GM23338 (cell line): Measurements from ENCODE around the gene AOPEP.

Experiments used
- CREB1 ChIP-seq: fragments of 250-450 bp; sonication (Bioruptor Pico); IDR thresholded peaks from 2 replicates; pipeline ENCODE4 v1.5.0; 2020; ENCODE audit warnings: low read depth, mild to moderate bottlenecking, moderate library complexity
- EZH2 ChIP-seq: fragments of 200-600 bp; sonication (generic); IDR thresholded peaks from one replicate; pipeline ENCODE4 v1.8.0; 2017; ENCODE audit warnings: antibody characterized with exemption, mild to moderate bottlenecking, low read depth; ENCODE audit not compliant: unreplicated experiment
- EZH2phosphoT487 ChIP-seq: fragments of 200-600 bp; sonication (generic); IDR thresholded peaks from one replicate; pipeline ENCODE4 v1.8.1; 2018; ENCODE audit warnings: antibody characterized with exemption; ENCODE audit not compliant: unreplicated experiment
- JUNB ChIP-seq: IDR thresholded peaks from one replicate; pipeline ENCODE4 v1.6.1; 2016; ENCODE audit warnings: antibody characterized with exemption; ENCODE audit not compliant: unreplicated experiment
- NANOG ChIP-seq: IDR thresholded peaks from 2 replicates; pipeline ENCODE4 v1.6.1; 2016; ENCODE audit warnings: antibody characterized with exemption, borderline replicate concordance
- POLR2AphosphoS5 ChIP-seq: IDR thresholded peaks from 2 replicates; pipeline ENCODE4 v1.6.1; 2016; ENCODE audit warnings: antibody characterized with exemption, low read depth
- STAT1 ChIP-seq: IDR thresholded peaks from one replicate; pipeline ENCODE4 v1.6.1; 2016; ENCODE audit warnings: antibody characterized with exemption; ENCODE audit not compliant: unreplicated experiment
- ZNF114 ChIP-seq: fragments of 250-450 bp; sonication (Bioruptor Pico); IDR thresholded peaks from 2 replicates; pipeline ENCODE4 v1.5.0; 2020; ENCODE audit warnings: mild to moderate bottlenecking, moderate library complexity
- ZNF331 ChIP-seq: fragments of 250-450 bp; sonication (Bioruptor Pico); IDR thresholded peaks from 2 replicates; pipeline ENCODE4 v1.5.0; 2020; ENCODE audit warnings: low read depth, mild to moderate bottlenecking, moderate library complexity
- TF ChIP-seq, protein P1 (sequence below), 2 experiments: fragments of 200-600 bp in 1 of 2; sonication (generic) in 1 of 2; conservative IDR thresholded peaks; 2 replicates each; pipeline versions ENCODE4 v1.5.1 to v1.6.1; 2016 to 2017; ENCODE audit warnings: antibody characterized with exemption in 2 of 2, low read depth in 2 of 2, mild to moderate bottlenecking in 2 of 2, moderate library complexity in 1 of 2
- TF ChIP-seq, protein P2 (sequence below): IDR thresholded peaks from 2 replicates; pipeline ENCODE4 v1.6.1; 2016; ENCODE audit warnings: antibody characterized with exemption
- TF ChIP-seq, protein P3 (sequence below): IDR thresholded peaks from one replicate; pipeline ENCODE4 v1.6.1; 2018; ENCODE audit warnings: antibody characterized with exemption; ENCODE audit not compliant: unreplicated experiment
- TF ChIP-seq, protein P4 (sequence below): fragments of 250-450 bp; sonication (Bioruptor Pico); IDR thresholded peaks from 2 replicates; pipeline ENCODE4 v1.5.0; 2020; ENCODE audit warnings: mild to moderate bottlenecking, moderate library complexity

DNA sequence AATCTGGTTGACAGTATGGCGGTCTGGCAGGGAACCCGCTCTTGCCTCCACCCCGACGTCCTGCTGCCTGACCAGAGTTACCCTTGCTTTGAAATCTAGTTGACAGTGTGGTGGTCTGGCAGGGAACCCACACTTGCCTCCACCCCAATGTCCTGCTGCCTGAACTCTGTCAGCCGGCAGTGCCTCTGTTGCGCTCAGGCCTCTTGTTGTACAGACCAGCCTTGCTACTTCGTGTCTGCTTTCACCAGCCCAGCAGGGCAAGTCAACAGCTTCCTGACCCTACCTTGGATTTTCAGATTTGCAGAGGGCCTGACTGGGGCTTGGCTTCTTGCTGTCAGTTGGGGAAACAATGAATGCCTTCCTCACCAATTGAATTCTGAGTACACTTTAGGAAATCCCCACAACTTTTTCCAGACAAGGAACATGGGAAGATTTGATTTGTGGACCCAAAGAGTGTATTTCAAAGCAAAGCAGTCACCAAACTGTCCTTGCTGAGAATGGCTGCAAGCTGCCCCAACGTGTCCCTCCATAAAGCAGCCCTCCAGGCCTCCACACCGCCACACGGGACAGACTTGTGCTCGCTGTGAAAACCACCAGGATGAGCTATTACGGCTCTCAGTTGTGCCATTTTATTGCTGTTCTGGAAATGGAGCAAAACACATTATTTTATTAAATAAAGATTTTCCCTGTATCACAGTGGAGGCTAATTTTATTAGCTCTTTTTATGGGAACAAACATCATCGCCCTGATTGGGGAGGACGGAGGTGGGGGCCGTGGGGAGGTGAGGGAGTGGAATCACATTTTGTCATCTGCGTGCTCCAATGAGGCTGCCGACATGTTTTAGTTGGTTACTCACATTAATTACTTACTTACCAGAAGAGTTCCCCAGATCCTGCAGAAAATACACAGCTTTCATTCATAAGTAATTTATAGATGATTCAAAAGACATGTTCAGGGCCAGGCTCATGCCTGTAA, 189.3 kb downstream of the AOPEP start:
- TF ChIP-seq, protein P1, sequence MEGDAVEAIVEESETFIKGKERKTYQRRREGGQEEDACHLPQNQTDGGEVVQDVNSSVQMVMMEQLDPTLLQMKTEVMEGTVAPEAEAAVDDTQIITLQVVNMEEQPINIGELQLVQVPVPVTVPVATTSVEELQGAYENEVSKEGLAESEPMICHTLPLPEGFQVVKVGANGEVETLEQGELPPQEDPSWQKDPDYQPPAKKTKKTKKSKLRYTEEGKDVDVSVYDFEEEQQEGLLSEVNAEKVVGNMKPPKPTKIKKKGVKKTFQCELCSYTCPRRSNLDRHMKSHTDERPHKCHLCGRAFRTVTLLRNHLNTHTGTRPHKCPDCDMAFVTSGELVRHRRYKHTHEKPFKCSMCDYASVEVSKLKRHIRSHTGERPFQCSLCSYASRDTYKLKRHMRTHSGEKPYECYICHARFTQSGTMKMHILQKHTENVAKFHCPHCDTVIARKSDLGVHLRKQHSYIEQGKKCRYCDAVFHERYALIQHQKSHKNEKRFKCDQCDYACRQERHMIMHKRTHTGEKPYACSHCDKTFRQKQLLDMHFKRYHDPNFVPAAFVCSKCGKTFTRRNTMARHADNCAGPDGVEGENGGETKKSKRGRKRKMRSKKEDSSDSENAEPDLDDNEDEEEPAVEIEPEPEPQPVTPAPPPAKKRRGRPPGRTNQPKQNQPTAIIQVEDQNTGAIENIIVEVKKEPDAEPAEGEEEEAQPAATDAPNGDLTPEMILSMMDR (conservative IDR thresholded peaks at IDR 0.05; ENCODE audit: low read depth in 2 of 2): no peak
- no peak for TF ChIP-seq CREB1
- no peak for TF ChIP-seq EZH2
- no peak for TF ChIP-seq POLR2AphosphoS5
- TF ChIP-seq EZH2phosphoT487: no peak
- TF ChIP-seq, protein P2, sequence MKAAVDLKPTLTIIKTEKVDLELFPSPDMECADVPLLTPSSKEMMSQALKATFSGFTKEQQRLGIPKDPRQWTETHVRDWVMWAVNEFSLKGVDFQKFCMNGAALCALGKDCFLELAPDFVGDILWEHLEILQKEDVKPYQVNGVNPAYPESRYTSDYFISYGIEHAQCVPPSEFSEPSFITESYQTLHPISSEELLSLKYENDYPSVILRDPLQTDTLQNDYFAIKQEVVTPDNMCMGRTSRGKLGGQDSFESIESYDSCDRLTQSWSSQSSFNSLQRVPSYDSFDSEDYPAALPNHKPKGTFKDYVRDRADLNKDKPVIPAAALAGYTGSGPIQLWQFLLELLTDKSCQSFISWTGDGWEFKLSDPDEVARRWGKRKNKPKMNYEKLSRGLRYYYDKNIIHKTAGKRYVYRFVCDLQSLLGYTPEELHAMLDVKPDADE: no peak
- TF ChIP-seq, protein P3, sequence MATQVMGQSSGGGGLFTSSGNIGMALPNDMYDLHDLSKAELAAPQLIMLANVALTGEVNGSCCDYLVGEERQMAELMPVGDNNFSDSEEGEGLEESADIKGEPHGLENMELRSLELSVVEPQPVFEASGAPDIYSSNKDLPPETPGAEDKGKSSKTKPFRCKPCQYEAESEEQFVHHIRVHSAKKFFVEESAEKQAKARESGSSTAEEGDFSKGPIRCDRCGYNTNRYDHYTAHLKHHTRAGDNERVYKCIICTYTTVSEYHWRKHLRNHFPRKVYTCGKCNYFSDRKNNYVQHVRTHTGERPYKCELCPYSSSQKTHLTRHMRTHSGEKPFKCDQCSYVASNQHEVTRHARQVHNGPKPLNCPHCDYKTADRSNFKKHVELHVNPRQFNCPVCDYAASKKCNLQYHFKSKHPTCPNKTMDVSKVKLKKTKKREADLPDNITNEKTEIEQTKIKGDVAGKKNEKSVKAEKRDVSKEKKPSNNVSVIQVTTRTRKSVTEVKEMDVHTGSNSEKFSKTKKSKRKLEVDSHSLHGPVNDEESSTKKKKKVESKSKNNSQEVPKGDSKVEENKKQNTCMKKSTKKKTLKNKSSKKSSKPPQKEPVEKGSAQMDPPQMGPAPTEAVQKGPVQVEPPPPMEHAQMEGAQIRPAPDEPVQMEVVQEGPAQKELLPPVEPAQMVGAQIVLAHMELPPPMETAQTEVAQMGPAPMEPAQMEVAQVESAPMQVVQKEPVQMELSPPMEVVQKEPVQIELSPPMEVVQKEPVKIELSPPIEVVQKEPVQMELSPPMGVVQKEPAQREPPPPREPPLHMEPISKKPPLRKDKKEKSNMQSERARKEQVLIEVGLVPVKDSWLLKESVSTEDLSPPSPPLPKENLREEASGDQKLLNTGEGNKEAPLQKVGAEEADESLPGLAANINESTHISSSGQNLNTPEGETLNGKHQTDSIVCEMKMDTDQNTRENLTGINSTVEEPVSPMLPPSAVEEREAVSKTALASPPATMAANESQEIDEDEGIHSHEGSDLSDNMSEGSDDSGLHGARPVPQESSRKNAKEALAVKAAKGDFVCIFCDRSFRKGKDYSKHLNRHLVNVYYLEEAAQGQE: no peak
- no peak for TF ChIP-seq ZNF331
- TF ChIP-seq JUNB: no peak
- TF ChIP-seq NANOG: no peak
- TF ChIP-seq, protein P4, sequence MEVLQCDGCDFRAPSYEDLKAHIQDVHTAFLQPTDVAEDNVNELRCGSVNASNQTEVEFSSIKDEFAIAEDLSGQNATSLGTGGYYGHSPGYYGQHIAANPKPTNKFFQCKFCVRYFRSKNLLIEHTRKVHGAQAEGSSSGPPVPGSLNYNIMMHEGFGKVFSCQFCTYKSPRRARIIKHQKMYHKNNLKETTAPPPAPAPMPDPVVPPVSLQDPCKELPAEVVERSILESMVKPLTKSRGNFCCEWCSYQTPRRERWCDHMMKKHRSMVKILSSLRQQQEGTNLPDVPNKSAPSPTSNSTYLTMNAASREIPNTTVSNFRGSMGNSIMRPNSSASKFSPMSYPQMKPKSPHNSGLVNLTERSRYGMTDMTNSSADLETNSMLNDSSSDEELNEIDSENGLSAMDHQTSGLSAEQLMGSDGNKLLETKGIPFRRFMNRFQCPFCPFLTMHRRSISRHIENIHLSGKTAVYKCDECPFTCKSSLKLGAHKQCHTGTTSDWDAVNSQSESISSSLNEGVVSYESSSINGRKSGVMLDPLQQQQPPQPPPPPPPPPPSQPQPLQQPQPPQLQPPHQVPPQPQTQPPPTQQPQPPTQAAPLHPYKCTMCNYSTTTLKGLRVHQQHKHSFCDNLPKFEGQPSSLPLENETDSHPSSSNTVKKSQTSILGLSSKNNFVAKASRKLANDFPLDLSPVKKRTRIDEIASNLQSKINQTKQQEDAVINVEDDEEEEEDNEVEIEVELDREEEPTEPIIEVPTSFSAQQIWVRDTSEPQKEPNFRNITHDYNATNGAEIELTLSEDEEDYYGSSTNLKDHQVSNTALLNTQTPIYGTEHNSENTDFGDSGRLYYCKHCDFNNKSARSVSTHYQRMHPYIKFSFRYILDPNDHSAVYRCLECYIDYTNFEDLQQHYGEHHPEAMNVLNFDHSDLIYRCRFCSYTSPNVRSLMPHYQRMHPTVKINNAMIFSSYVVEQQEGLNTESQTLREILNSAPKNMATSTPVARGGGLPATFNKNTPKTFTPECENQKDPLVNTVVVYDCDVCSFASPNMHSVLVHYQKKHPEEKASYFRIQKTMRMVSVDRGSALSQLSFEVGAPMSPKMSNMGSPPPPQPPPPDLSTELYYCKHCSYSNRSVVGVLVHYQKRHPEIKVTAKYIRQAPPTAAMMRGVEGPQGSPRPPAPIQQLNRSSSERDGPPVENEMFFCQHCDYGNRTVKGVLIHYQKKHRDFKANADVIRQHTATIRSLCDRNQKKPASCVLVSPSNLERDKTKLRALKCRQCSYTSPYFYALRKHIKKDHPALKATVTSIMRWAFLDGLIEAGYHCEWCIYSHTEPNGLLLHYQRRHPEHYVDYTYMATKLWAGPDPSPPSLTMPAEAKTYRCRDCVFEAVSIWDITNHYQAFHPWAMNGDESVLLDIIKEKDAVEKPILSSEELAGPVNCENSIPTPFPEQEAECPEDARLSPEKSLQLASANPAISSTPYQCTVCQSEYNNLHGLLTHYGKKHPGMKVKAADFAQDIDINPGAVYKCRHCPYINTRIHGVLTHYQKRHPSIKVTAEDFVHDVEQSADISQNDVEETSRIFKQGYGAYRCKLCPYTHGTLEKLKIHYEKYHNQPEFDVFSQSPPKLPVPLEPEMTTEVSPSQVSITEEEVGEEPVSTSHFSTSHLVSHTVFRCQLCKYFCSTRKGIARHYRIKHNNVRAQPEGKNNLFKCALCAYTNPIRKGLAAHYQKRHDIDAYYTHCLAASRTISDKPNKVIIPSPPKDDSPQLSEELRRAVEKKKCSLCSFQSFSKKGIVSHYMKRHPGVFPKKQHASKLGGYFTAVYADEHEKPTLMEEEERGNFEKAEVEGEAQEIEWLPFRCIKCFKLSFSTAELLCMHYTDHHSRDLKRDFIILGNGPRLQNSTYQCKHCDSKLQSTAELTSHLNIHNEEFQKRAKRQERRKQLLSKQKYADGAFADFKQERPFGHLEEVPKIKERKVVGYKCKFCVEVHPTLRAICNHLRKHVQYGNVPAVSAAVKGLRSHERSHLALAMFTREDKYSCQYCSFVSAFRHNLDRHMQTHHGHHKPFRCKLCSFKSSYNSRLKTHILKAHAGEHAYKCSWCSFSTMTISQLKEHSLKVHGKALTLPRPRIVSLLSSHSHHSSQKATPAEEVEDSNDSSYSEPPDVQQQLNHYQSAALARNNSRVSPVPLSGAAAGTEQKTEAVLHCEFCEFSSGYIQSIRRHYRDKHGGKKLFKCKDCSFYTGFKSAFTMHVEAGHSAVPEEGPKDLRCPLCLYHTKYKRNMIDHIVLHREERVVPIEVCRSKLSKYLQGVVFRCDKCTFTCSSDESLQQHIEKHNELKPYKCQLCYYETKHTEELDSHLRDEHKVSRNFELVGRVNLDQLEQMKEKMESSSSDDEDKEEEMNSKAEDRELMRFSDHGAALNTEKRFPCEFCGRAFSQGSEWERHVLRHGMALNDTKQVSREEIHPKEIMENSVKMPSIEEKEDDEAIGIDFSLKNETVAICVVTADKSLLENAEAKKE (CRISPR knock-in tag): no peak
- no peak for TF ChIP-seq ZNF114 (CRISPR knock-in tag)
- no peak for TF ChIP-seq STAT1
